OCI-LY1 (cell line): ENCODE data around the gene KRTAP22-2.

Source experiments
- EZH2 ChIP-seq: fragments of 200-600 bp; sonication (generic), shearing (Covaris generic); IDR thresholded peaks from 2 replicates; pipeline ENCODE4 v1.8.0; 2017; ENCODE audit warnings: borderline replicate concordance, mixed run types, mild to moderate bottlenecking, antibody characterized with exemption, low read length, moderate library complexity, mixed read lengths
- TF ChIP-seq, protein P1 (sequence below): fragments of 200-600 bp; sonication (generic), shearing (Covaris generic); IDR thresholded peaks from 2 replicates; pipeline ENCODE4 v1.5.1; 2017; ENCODE audit warnings: mild to moderate bottlenecking, antibody characterized with exemption, low read length, moderate library complexity, mixed read lengths

GRCh38 chr21:30613836-30614235 lies 23.6 kb upstream of the KRTAP22-2 start, which contains the start of gene KRTAP6-1:
- TF ChIP-seq, protein P1, sequence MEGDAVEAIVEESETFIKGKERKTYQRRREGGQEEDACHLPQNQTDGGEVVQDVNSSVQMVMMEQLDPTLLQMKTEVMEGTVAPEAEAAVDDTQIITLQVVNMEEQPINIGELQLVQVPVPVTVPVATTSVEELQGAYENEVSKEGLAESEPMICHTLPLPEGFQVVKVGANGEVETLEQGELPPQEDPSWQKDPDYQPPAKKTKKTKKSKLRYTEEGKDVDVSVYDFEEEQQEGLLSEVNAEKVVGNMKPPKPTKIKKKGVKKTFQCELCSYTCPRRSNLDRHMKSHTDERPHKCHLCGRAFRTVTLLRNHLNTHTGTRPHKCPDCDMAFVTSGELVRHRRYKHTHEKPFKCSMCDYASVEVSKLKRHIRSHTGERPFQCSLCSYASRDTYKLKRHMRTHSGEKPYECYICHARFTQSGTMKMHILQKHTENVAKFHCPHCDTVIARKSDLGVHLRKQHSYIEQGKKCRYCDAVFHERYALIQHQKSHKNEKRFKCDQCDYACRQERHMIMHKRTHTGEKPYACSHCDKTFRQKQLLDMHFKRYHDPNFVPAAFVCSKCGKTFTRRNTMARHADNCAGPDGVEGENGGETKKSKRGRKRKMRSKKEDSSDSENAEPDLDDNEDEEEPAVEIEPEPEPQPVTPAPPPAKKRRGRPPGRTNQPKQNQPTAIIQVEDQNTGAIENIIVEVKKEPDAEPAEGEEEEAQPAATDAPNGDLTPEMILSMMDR, result no peak
- TF ChIP-seq EZH2, result no peak
